Lower leg skin (tissue), 4 donors: ENCODE data around the gene ERCC6. TPM values are rescaled to one million over a fixed set of nuclear protein-coding genes. Genes with fewer than 3 reads are reported as not detected.

ENCODE experiments used
- DNase-seq, 2 donors: peaks; one replicate each; pipeline ENCODE4 v3.0.0-alpha.2; 2019; ENCODE audit warnings: low spot score in 2 of 2
- H3K4me3 ChIP-seq: fragments of 200-600 bp; sonication (generic); 2 replicates; pipeline ENCODE4 v1.5.1; 2017; ENCODE audit warnings: mild to moderate bottlenecking, low read depth; ENCODE audit not compliant: poor library complexity, severe bottlenecking
- POLR2A ChIP-seq, 2 donors: fragments of 450-650 bp; IDR thresholded peaks; one replicate each; pipeline ENCODE4 v1.6.1; 2016 to 2017; ENCODE audit warnings: antibody characterized with exemption in 2 of 2, mild to moderate bottlenecking in 1 of 2, moderate library complexity in 1 of 2
- WGBS, 2 donors: methylation state at CpG; one replicate each; pipeline ENCODE4 v1.1.5; 2018; 5-methylcytosine and 5-hydroxymethylcytosine counted together
- intact Hi-C: fragments of 100-400 bp; cut with DNase I; formaldehyde crosslinking; loops from one replicate; pipeline ENCODE4 v1.15.0; 2023; ENCODE audit warnings: low total_unique reads
- total RNA-seq, 4 donors: library from RNA; depleted of rRNA; stranded (reverse); fragments of >200 nt; gene quantifications; one replicate each; pipeline ENCODE4 v1.1.0, GENCODE V29; 2016
- TF ChIP-seq, protein P1 (sequence below), 3 donors: fragments of 450-650 bp; IDR thresholded peaks; one replicate each; pipeline ENCODE4 v1.5.1; 2016; ENCODE audit warnings: antibody characterized with exemption in 3 of 3, mild to moderate bottlenecking in 3 of 3, moderate library complexity in 2 of 3

Gene ERCC6
- total RNA-seq, 4 donors from 2014 or later, result 22.7 to 29.7 (median 23.6) TPM

DNA sequence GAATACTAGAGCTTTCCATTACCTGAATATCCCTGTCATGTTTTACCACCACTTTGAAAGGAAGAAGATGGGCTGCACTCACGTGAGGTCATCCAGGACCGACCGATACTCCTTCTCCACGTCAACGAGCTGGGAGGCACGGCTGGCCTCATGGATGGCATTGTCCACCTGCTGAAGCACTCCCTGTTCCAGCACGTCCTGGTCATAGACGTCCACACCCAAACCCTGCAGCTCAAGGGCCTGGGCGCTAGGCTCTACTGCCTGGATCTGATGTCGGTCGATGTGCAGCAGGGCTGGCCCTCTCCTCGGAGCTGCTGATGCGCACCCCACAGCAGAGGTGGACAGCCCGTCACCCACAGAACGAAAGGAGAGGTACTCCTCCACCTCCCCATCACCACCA is 6.5 kb downstream of the ERCC6 start:
- DNase-seq, result no peak
- TF ChIP-seq, protein P1, sequence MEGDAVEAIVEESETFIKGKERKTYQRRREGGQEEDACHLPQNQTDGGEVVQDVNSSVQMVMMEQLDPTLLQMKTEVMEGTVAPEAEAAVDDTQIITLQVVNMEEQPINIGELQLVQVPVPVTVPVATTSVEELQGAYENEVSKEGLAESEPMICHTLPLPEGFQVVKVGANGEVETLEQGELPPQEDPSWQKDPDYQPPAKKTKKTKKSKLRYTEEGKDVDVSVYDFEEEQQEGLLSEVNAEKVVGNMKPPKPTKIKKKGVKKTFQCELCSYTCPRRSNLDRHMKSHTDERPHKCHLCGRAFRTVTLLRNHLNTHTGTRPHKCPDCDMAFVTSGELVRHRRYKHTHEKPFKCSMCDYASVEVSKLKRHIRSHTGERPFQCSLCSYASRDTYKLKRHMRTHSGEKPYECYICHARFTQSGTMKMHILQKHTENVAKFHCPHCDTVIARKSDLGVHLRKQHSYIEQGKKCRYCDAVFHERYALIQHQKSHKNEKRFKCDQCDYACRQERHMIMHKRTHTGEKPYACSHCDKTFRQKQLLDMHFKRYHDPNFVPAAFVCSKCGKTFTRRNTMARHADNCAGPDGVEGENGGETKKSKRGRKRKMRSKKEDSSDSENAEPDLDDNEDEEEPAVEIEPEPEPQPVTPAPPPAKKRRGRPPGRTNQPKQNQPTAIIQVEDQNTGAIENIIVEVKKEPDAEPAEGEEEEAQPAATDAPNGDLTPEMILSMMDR (IDR thresholded peaks at IDR 0.05), result no peak
- TF ChIP-seq POLR2A (IDR thresholded peaks at IDR 0.05), result no peak
- no peak overlapping the region for H3K4me3 ChIP-seq
- intact Hi-C loops, result no loop called here
- WGBS, 2 donors, result 96 to 97% methylated on average over 15 of the region's 15 CpGs

DNA sequence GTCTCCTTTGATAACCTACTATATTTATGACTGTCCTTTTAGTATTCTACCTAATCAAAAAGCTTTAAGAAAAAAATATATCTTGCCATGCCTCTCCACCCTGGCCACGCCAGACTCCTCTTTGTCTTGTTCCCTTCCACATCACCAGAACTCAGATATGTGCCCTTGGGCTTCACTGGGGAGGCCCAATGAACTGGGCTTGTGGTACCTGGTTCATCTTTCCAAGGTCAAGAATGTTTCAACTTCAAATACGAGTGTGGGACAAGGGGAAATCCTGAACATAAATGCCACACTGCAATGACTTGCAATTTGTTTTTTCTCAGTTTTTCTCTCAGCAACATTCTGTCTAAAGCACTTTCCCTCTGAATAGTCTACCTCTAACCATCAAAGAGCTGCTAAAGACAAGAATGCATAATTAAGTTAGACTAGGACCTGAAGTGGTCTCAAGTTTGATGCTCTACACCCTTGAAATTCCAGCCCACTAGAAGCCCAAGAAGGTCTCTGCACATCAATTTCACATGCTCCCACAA is 9.9 kb downstream of the ERCC6 start:
- intact Hi-C loops, result no loop called here
- no peak for DNase-seq
- no peak overlapping the region for H3K4me3 ChIP-seq
- TF ChIP-seq, protein P1 (IDR thresholded peaks at IDR 0.05), result no peak
- no peak for TF ChIP-seq POLR2A (IDR thresholded peaks at IDR 0.05)
- WGBS, 2 donors, result 78 to 87% methylated on average over 2 of the region's 2 CpGs

DNA sequence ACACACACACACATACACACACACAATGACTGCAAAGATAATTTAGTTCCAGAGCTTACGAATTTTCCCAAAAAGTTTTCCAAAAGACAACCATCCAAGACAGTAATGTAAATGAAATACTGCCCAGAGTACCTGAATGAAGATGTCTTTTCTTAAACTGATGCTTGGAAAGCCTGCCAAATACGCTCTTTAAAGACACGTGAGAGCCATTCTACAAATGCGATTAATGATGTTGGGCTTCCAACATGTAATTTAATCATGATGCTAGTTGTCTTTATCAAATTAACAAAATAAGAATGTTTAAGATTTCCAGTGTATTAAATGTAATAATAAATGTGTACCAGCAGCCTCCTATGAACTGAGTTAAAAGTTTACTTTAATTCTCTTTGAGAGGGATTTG is 11.1 kb downstream of the ERCC6 start:
- DNase-seq, result no peak
- TF ChIP-seq, protein P1 (IDR thresholded peaks at IDR 0.05), result no peak
- no peak for TF ChIP-seq POLR2A (IDR thresholded peaks at IDR 0.05)
- no peak overlapping the region for H3K4me3 ChIP-seq
- 93 to 95% methylated on average over 4 of the region's 4 CpGs for WGBS, 2 donors
- intact Hi-C loops, result no loop called here

DNA sequence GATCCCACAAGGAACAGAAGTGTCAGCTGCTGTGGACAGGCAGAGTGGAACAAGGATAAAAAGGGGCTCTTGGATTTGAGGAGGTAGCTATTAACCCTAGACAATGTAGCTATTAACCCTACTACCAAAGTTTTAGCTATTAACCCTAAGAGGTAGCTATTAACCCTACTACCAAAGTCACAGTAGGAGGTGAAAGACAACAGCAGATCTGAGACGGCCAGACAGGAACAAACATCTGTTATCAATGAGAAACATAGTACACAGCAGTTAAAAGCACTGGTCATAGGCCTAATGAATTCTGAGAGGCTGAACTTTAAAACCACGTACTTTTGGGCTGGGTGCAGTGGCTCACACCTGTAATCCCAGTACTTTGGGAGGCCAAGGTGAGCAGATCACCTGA is 11.9 kb downstream of the ERCC6 start:
- H3K4me3 ChIP-seq, result no peak overlapping the region
- intact Hi-C loops, result no loop called here
- TF ChIP-seq POLR2A (IDR thresholded peaks at IDR 0.05), result no peak
- TF ChIP-seq, protein P1 (IDR thresholded peaks at IDR 0.05), result no peak
- DNase-seq, result no peak
- WGBS, 2 donors, result 77 to 89% methylated on average over 2 of the region's 2 CpGs

DNA sequence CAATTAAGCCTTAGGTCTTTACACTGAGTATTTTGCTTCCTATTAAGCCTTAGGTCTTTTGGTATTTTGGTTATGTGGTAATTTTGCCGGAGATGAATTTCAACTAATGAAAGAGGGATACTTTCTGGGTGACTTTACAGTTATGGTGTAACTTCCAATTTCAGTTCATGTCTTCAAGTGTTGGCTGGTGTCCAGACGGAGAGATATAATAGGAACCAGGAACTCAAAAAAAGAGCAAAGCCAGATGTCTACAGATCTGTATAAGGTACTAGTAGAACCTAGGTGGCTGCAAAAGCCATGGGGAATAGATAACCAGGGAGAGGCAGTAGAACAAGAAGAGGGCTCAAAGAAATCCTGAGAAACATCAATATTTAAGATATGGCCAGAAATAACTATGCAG is 12.3 kb downstream of the ERCC6 start:
- WGBS, 2 donors, result 55 to 83% methylated on average over 2 of the region's 2 CpGs
- intact Hi-C loops, result no loop called here

More for the DNA sequence above, 12.3 kb downstream of the ERCC6 start:
- TF ChIP-seq, protein P1 (IDR thresholded peaks at IDR 0.05), result no peak
- no peak for TF ChIP-seq POLR2A (IDR thresholded peaks at IDR 0.05)
- DNase-seq, result no peak
- H3K4me3 ChIP-seq, result no peak overlapping the region
